Measurements from ENCODE around the gene NXF1.

GRCh38 chr11:62774407-62774806, 30.8 kb downstream of the NXF1 start:
- TF ChIP-seq CTCF (IDR thresholded peaks at IDR 0.05) (no peak), POLR2A (IDR thresholded peaks at IDR 0.05) (no peak)
